Mucosa of descending colon (tissue), 3 donors: ENCODE data around the gene TP53I3. TPM values are rescaled to one million over a fixed set of nuclear protein-coding genes. Genes with fewer than 3 reads are reported as not detected.
"Not testable (repeated sequence)": the region's sequence is repeated elsewhere in the genome, so short reads cannot be mapped to it uniquely, and the experiment has no call there.

Source experiments
- ATAC-seq: fragments of 200-7000 bp; cut with Tn5 transposase; one replicate; pipeline ENCODE4 v1.9.1; 2020; ENCODE audit warnings: mild to moderate bottlenecking, moderate library complexity
- DNase-seq, 3 donors: peaks; one replicate each; pipeline ENCODE4 v3.0.0-alpha.2; 2020
- H3K36me3 ChIP-seq: fragments of 200-600 bp; one replicate; pipeline ENCODE4 v1.8.0; 2021; ENCODE audit warnings: low read depth, mild to moderate bottlenecking
- H3K4me1 ChIP-seq: fragments of 200-600 bp; one replicate; pipeline ENCODE4 v1.8.0; 2021; ENCODE audit warnings: low read depth, mild to moderate bottlenecking
- H3K4me3 ChIP-seq: fragments of 200-600 bp; one replicate; pipeline ENCODE4 v1.8.0; 2021; ENCODE audit warnings: mild to moderate bottlenecking
- H3K9me3 ChIP-seq: fragments of 200-600 bp; one replicate; pipeline ENCODE4 v1.8.0; 2021; ENCODE audit warnings: mild to moderate bottlenecking
- intact Hi-C, 2 donors: fragments of 100-400 bp; cut with DNase I in 1 of 2; cut with micrococcal nuclease in 1 of 2; formaldehyde crosslinking; loops; one replicate each; pipeline versions ENCODE4 v1.11.0 to v1.11.1; 2022; cut with DNase I, micrococcal nuclease
- total RNA-seq, 3 donors: library from RNA; stranded (reverse); fragmentation: NEBNext Ultra II Directional in 2 of 3; extraction: Animal tissue kit (Norgen Biotek cat#: 25700) in 2 of 3; gene quantifications; one replicate each; pipeline versions ENCODE4 v1.2.1 to v1.2.4, GENCODE V29; 2021 to 2023
- TF ChIP-seq, protein P1 (sequence below): fragments of 200-600 bp; IDR thresholded peaks from one replicate; pipeline ENCODE4 v1.8.0; 2022; ENCODE audit warnings: antibody characterized with exemption, mild to moderate bottlenecking
- donor health status: DM: no; HTN: no; CAD: no; lungs with moderate emphysema.
- donor health status: DM: no; HTN: no; CAD: no.
- donor health status: DM: no; HTN: yes; CAD: no.

Gene TP53I3
- total RNA-seq, 3 donors from 2014 or later: 66.9 to 121 (median 96.7) TPM

- DNase-seq (no peak), ATAC-seq (no peak)
- intact Hi-C loops: no loop called here
- H3K36me3 ChIP-seq: no peaks in the 10 kb centered on the region
- no peaks in the 10 kb centered on the region for H3K9me3 ChIP-seq
- no peak overlapping the region for H3K4me3 ChIP-seq
- TF ChIP-seq, protein P1, sequence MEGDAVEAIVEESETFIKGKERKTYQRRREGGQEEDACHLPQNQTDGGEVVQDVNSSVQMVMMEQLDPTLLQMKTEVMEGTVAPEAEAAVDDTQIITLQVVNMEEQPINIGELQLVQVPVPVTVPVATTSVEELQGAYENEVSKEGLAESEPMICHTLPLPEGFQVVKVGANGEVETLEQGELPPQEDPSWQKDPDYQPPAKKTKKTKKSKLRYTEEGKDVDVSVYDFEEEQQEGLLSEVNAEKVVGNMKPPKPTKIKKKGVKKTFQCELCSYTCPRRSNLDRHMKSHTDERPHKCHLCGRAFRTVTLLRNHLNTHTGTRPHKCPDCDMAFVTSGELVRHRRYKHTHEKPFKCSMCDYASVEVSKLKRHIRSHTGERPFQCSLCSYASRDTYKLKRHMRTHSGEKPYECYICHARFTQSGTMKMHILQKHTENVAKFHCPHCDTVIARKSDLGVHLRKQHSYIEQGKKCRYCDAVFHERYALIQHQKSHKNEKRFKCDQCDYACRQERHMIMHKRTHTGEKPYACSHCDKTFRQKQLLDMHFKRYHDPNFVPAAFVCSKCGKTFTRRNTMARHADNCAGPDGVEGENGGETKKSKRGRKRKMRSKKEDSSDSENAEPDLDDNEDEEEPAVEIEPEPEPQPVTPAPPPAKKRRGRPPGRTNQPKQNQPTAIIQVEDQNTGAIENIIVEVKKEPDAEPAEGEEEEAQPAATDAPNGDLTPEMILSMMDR: no peak
- H3K4me1 ChIP-seq: no peaks in the 10 kb centered on the region
Measured at GRCh38 chr2:24115057-24115456, 30.4 kb upstream of the TP53I3 start.

DNA sequence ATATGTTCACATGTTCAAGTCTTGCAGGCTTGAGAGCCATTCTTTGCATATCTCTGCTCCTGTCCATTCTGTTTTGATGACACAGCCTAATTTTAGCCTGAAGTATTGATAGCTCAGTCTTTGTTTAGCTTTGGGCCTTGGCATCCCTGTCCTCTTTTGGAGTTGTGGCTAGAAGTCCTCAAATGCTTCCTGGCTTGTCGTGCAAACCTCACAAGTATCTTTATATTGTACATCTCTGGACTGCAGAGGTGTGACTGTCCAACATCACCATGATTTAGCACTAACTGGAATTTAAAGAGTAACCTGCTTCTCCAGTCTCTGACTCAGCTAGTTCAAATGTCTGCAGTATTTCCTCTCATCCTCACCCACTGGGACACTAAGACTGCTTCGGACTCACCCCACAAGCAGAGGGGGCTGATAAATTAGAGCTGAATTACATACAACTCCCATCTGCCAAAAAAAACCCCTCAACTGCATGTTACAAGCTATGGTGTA, 26.8 kb upstream of the TP53I3 start:
- Histone ChIP-seq H3K36me3 (no peaks in the 10 kb centered on the region), H3K4me3 (no peak overlapping the region), H3K9me3 (peaks cover 2% of the 10 kb centered on the region), H3K4me1 (no peaks in the 10 kb centered on the region)
- no peak for DNase-seq
- ATAC-seq: no peak
- TF ChIP-seq, protein P1: no peak
- intact Hi-C loops: no loop called here

DNA sequence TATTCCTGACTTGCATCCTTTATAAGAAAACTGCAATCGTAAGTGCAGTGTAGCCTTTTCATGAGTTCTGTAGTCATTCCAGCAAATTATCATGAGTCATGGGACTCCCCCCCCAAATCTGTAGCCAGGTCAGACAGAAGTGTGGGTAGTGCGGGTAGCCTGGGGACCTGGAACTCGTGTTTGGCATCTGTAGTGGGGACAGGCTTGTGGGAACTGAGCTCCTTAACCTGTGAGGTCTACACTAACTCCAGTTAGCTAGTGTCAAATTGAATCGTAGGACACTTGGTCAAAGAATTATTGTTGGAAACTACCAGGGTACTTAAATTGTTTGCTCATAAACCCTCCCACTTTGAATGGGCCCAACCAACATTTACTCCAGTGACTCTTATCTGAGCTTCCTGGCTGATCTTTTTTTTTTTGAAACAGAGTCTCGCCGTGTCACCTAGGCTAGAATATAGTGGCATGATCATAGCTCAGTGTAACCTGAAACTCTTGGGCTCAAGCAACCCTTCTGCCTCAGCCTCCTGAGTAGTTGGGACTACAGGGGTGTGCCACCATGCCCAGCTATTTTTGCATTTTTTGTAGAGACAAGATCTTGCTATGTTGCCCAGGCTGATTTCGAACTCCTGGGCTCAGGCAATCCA, 26.1 kb upstream of the TP53I3 start:
- DNase-seq: no peak
- peaks cover 3% of the 10 kb centered on the region for H3K9me3 ChIP-seq
- TF ChIP-seq, protein P1: no peak
- ATAC-seq: no peak
- H3K4me1 ChIP-seq: no peaks in the 10 kb centered on the region
- H3K36me3 ChIP-seq: no peaks in the 10 kb centered on the region
- intact Hi-C loops: no loop called here
- H3K4me3 ChIP-seq: no peak overlapping the region

DNA sequence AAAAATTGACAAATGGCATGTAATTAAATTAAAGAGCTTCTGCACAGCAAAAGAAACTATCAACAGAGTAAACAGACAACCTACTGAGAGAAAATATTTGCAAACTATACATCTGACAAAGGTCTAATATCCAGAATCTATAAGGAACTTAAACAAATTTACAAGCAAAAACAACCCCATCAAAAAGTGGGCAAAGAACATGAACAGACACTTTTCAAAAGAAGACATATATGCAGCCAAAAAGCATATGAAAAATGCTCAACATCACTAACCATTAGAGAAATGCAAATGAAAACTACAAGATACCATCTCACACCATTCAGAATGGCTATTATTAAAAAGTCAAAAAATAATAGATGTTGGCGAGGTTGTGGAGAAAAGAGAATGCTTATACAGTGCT, 24.8 kb upstream of the TP53I3 start:
- H3K4me3 ChIP-seq, H3K36me3 ChIP-seq, intact Hi-C loops, H3K9me3 ChIP-seq, ATAC-seq, H3K4me1 ChIP-seq, DNase-seq: not testable (repeated sequence)

- TF ChIP-seq, protein P1: no peak
- ATAC-seq: no peak
Measured at GRCh38 chr2:24107336-24107735, 22.7 kb upstream of the TP53I3 start.

DNA sequence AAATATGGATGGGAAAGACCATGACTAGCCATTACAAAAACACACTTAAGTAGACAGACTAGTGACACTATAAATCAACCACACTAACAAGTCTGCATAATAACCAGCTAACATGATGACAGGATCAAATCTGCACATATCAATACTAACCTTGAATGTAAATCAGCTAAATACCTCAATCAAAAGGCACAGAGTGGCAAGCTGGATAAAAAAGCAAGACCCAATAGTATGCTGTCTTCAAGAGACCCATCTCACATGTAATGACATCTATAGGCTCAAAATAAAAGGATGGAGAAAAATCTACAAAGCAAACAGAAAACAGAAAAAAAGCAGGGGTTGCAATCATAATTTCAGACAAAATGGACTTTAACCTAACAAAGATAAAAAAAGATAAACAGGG, 22.2 kb upstream of the TP53I3 start:
- no peak for ATAC-seq
- no peak for DNase-seq
- no peaks in the 10 kb centered on the region for H3K36me3 ChIP-seq
- H3K4me1 ChIP-seq: no peaks in the 10 kb centered on the region
- H3K9me3 ChIP-seq: peaks cover 3% of the 10 kb centered on the region
- intact Hi-C loops: no loop called here
- TF ChIP-seq, protein P1: no peak
- no peak overlapping the region for H3K4me3 ChIP-seq

More at GRCh38 chr2:24107336-24107735, 22.7 kb upstream of the TP53I3 start:
- no peak for DNase-seq
- Histone ChIP-seq H3K4me3 (no peak overlapping the region), H3K36me3 (no peaks in the 10 kb centered on the region), H3K9me3 (peaks cover 3% of the 10 kb centered on the region), H3K4me1 (no peaks in the 10 kb centered on the region)
- intact Hi-C loops: no loop called here
